HG03342 (cell line): ENCODE results near the gene LRRC74A.

ENCODE experiments used
- ATAC-seq: cut with Tn5 transposase; IDR thresholded peaks from one replicate; pipeline ENCODE4 v1.9.1; 2021; ENCODE audit warnings: mild to moderate bottlenecking, moderate library complexity; ENCODE audit not compliant: unreplicated experiment

The LRRC74A gene

GRCh38 chr14:76844223-76844622 is 18.0 kb downstream of the LRRC74A start:
- ATAC-seq: no peak

GRCh38 chr14:76846331-76847047 is 20.3 kb downstream of the LRRC74A start:
- ATAC-seq: no peak

- ATAC-seq: no peak
Observed at GRCh38 chr14:76848879-76849278, 22.7 kb downstream of the LRRC74A start.

- ATAC-seq: no peak
Observed at GRCh38 chr14:76855066-76855465, 28.9 kb downstream of the LRRC74A start.

- no peak for ATAC-seq
Observed at GRCh38 chr14:76856769-76857168, 30.6 kb downstream of the LRRC74A start.

- no peak for ATAC-seq
Observed at GRCh38 chr14:76861574-76862255, 35.5 kb downstream of the LRRC74A start.

GRCh38 chr14:76862546-76863282 is 36.5 kb downstream of the LRRC74A start:
- no peak for ATAC-seq

GRCh38 chr14:76863724-76864407 is 37.7 kb downstream of the LRRC74A start:
- ATAC-seq: no peak

- no peak for ATAC-seq
Observed at GRCh38 chr14:76866456-76866855, 40.2 kb downstream of the LRRC74A start.

- no peak for ATAC-seq
Observed at GRCh38 chr14:76867516-76868453, 41.6 kb downstream of the LRRC74A start.

GRCh38 chr14:76868454-76869170 is 42.4 kb downstream of the LRRC74A start:
- no peak for ATAC-seq

- no peak for ATAC-seq
Observed at GRCh38 chr14:76870166-76870565, 44.0 kb downstream of the LRRC74A start.

GRCh38 chr14:76872796-76873432 is 46.7 kb downstream of the LRRC74A start:
- no peak for ATAC-seq

- ATAC-seq: no peak
Observed at GRCh38 chr14:76874734-76875133, 48.5 kb downstream of the LRRC74A start.

- no peak for ATAC-seq
Observed at GRCh38 chr14:76876076-76876475, 49.9 kb downstream of the LRRC74A start.

- no peak for ATAC-seq
Observed at GRCh38 chr14:76877871-76878270, 51.7 kb downstream of the LRRC74A start.

- ATAC-seq: no peak
Observed at GRCh38 chr14:76880449-76880848, 54.2 kb downstream of the LRRC74A start.

- no peak for ATAC-seq
Observed at GRCh38 chr14:76881348-76881747, 55.1 kb downstream of the LRRC74A start.

- ATAC-seq: no peak
Observed at GRCh38 chr14:76882651-76883050, 56.4 kb downstream of the LRRC74A start.
